Liver (tissue), 9 donors: Measurements from ENCODE around the gene TARS3. TPM values are rescaled to one million over a fixed set of nuclear protein-coding genes. Genes with fewer than 3 reads are reported as not detected.
"Not testable (repeated sequence)": the region's sequence is repeated elsewhere in the genome, so short reads cannot be mapped to it uniquely, and the experiment has no call there.

Experiments used
- DNase-seq: peaks from one replicate; pipeline ENCODE4 v3.0.0-alpha.2; 2017; ENCODE audit warnings: low spot score
- H3K27ac ChIP-seq, 2 donors: one replicate each; pipeline ENCODE4 v1.7.0; 2013; ENCODE audit warnings: inconsistent platforms in 2 of 2, low read length in 2 of 2, control low read depth in 1 of 2, low read depth in 1 of 2, mild to moderate bottlenecking in 1 of 2
- H3K27me3 ChIP-seq, 4 donors: one replicate each; pipeline versions ENCODE4 v1.6.1 to v1.7.0; 2013; ENCODE audit warnings: low read length in 3 of 4, inconsistent platforms in 1 of 4, mild to moderate bottlenecking in 1 of 4, moderate library complexity in 1 of 4; ENCODE audit not compliant: control insufficient read depth in 4 of 4, insufficient read depth in 4 of 4
- H3K36me3 ChIP-seq, 4 donors: one replicate each; pipeline versions ENCODE4 v1.6.1 to v1.7.0; 2013; ENCODE audit warnings: low read length in 3 of 4, mild to moderate bottlenecking in 3 of 4, low read depth in 1 of 4, moderate library complexity in 1 of 4; ENCODE audit not compliant: control insufficient read depth in 4 of 4, insufficient read depth in 3 of 4
- H3K4me1 ChIP-seq, 4 donors: one replicate each; pipeline versions ENCODE4 v1.6.1 to v1.7.0; 2013; ENCODE audit warnings: low read length in 3 of 4, mild to moderate bottlenecking in 3 of 4, moderate library complexity in 1 of 4; ENCODE audit not compliant: control insufficient read depth in 4 of 4, insufficient read depth in 4 of 4
- H3K4me3 ChIP-seq, 3 donors: one replicate each; pipeline versions ENCODE4 v1.6.1 to v1.7.0; 2013; ENCODE audit warnings: low read length in 3 of 3, control low read depth in 1 of 3, low read depth in 1 of 3, mild to moderate bottlenecking in 1 of 3
- H3K9ac ChIP-seq, 2 donors: one replicate each; pipeline ENCODE4 v1.7.0; 2013; ENCODE audit warnings: low read length in 2 of 2, mild to moderate bottlenecking in 2 of 2, moderate library complexity in 2 of 2, control low read depth in 1 of 2, low read depth in 1 of 2
- H3K9me3 ChIP-seq, 4 donors: one replicate each; pipeline versions ENCODE4 v1.6.1 to v1.7.0; 2013; ENCODE audit warnings: low read length in 3 of 4; ENCODE audit not compliant: control insufficient read depth in 4 of 4
- FOXA1 ChIP-seq: IDR thresholded peaks from 2 replicates; pipeline ENCODE4 v1.6.1; 2016; ENCODE audit warnings: antibody characterized with exemption
- FOXA2 ChIP-seq: IDR thresholded peaks from 2 replicates; pipeline ENCODE4 v1.6.1; 2016; ENCODE audit warnings: antibody characterized with exemption
- GABPA ChIP-seq, 2 donors: IDR thresholded peaks in 1 of 2; conservative IDR thresholded peaks in 1 of 2; 2 replicates each; pipeline ENCODE4 v1.6.1; 2016; ENCODE audit warnings: antibody characterized with exemption in 2 of 2, mild to moderate bottlenecking in 1 of 2, moderate library complexity in 1 of 2
- HNF4A ChIP-seq, 2 donors: conservative IDR thresholded peaks; 2 replicates each; pipeline ENCODE4 v1.6.1; 2016; ENCODE audit warnings: antibody characterized with exemption in 2 of 2, mild to moderate bottlenecking in 2 of 2
- HNF4G ChIP-seq: IDR thresholded peaks from 2 replicates; pipeline ENCODE4 v1.6.1; 2016; ENCODE audit warnings: antibody characterized with exemption
- JUND ChIP-seq, 2 donors: IDR thresholded peaks; 2 replicates each; pipeline ENCODE4 v1.6.1; 2016; ENCODE audit warnings: antibody characterized with exemption in 2 of 2
- NR2F2 ChIP-seq: IDR thresholded peaks from 2 replicates; pipeline ENCODE4 v1.6.1; 2016; ENCODE audit warnings: antibody characterized with exemption
- RAD21 ChIP-seq, 2 donors: IDR thresholded peaks; 2 replicates each; pipeline ENCODE4 v1.6.1; 2016; ENCODE audit warnings: antibody characterized with exemption in 2 of 2, mild to moderate bottlenecking in 2 of 2
- RXRA ChIP-seq, 2 donors: IDR thresholded peaks; 2 replicates each; pipeline ENCODE4 v1.6.1; 2017 to 2018; ENCODE audit warnings: antibody characterized with exemption in 2 of 2, mild to moderate bottlenecking in 1 of 2
- SP1 ChIP-seq: IDR thresholded peaks from 2 replicates; pipeline ENCODE4 v1.6.1; 2018; ENCODE audit warnings: antibody characterized with exemption, mild to moderate bottlenecking
- TAF1 ChIP-seq: conservative IDR thresholded peaks from 2 replicates; pipeline ENCODE4 v1.6.1; 2016; ENCODE audit warnings: antibody characterized with exemption, mild to moderate bottlenecking
- WGBS: extraction: QIAGEN DNeasy Blood & Tissue Kit; methylation state at CpG from one replicate; pipeline ENCODE4 v1.1.7; 2013; 5-methylcytosine and 5-hydroxymethylcytosine counted together
- polyA plus RNA-seq, 2 donors: library from polyadenylated mRNA; stranded (reverse) in 1 of 2; unstranded in 1 of 2; fragments of 200-250 nt in 1 of 2; fragments of >200 nt in 1 of 2; fragmentation: Nextera tagmentation in 1 of 2; extraction: Ambion mirVana in 1 of 2; gene quantifications; one replicate each; pipeline versions ENCODE4 v1.2.1 to v1.2.3, GENCODE V29; 2013 to 2015
- total RNA-seq, 2 donors: library from RNA; depleted of rRNA; stranded (reverse); fragments of >200 nt; gene quantifications; one replicate each; pipeline ENCODE4 v1.2.3, GENCODE V29; 2014
- TF ChIP-seq, protein P1 (sequence below): IDR thresholded peaks from 2 replicates; pipeline ENCODE4 v1.6.1; 2016; ENCODE audit warnings: antibody characterized with exemption
- TF ChIP-seq, protein P2 (sequence below): IDR thresholded peaks from 2 replicates; pipeline ENCODE4 v1.6.1; 2016; ENCODE audit warnings: antibody characterized with exemption
- TF ChIP-seq, protein P3 (sequence below): IDR thresholded peaks from 2 replicates; pipeline ENCODE4 v1.6.1; 2016; ENCODE audit warnings: antibody characterized with exemption
- TF ChIP-seq, protein P4 (sequence below): IDR thresholded peaks from 2 replicates; pipeline ENCODE4 v1.6.1; 2016; ENCODE audit warnings: antibody characterized with exemption, mild to moderate bottlenecking
- TF ChIP-seq, protein P5 (sequence below): fragments of 150-350 bp; IDR thresholded peaks from 2 replicates; pipeline ENCODE4 v1.5.1; 2017; ENCODE audit warnings: improper control_type of control experiment, low read depth, low read length; ENCODE audit not compliant: missing input control
- donor health status: healthy.
- donor health status: healthy.
- donor health status: healthy.
- donor health status: healthy.
- donor health status: healthy.

The TARS3 gene
- total and polyA plus RNA-seq, 4 donors: 2.3 to 7.8 (median 4.0) TPM

DNA sequence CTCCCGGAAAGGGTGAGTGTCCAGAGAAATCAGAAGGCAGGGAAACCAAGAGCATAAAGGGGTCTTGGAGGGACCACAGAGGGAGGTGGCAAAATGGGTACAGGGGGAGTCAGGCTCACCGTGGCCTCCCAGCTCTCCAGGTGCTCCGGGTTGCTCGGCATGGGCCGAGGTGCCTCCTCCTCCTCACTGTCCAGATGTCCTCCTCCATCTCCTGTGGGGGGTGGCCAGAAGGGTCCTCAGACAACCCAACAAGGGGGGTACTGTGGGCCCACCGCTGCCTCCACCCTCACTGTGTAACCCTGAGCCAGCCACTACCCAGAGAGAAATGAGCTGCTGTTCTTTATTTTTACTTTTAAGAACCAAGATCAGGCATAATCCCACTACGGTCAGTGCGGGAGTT, 48.6 kb upstream of the TARS3 start:
- no peaks in the 10 kb centered on the region for H3K9me3 ChIP-seq
- H3K4me3 ChIP-seq: no peak overlapping the region
- 91% methylated on average over 8 of the region's 8 CpGs for WGBS
- no peaks in the 10 kb centered on the region for H3K4me1 ChIP-seq
- H3K27me3 ChIP-seq: no peaks in the 10 kb centered on the region
- H3K27ac ChIP-seq: no peak overlapping the region
- H3K36me3 ChIP-seq: no peaks in the 10 kb centered on the region
- TF ChIP-seq RXRA (IDR thresholded peaks at IDR 0.05): no peak
- no peak for TF ChIP-seq NR2F2
- TF ChIP-seq, protein P1, sequence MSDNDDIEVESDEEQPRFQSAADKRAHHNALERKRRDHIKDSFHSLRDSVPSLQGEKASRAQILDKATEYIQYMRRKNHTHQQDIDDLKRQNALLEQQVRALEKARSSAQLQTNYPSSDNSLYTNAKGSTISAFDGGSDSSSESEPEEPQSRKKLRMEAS: no peak
- no peak for TF ChIP-seq TAF1
- no peak for TF ChIP-seq FOXA1
- no peak for TF ChIP-seq RAD21 (IDR thresholded peaks at IDR 0.05)
- no peak for TF ChIP-seq JUND (IDR thresholded peaks at IDR 0.05)
- no peak for TF ChIP-seq FOXA2
- TF ChIP-seq, protein P2, sequence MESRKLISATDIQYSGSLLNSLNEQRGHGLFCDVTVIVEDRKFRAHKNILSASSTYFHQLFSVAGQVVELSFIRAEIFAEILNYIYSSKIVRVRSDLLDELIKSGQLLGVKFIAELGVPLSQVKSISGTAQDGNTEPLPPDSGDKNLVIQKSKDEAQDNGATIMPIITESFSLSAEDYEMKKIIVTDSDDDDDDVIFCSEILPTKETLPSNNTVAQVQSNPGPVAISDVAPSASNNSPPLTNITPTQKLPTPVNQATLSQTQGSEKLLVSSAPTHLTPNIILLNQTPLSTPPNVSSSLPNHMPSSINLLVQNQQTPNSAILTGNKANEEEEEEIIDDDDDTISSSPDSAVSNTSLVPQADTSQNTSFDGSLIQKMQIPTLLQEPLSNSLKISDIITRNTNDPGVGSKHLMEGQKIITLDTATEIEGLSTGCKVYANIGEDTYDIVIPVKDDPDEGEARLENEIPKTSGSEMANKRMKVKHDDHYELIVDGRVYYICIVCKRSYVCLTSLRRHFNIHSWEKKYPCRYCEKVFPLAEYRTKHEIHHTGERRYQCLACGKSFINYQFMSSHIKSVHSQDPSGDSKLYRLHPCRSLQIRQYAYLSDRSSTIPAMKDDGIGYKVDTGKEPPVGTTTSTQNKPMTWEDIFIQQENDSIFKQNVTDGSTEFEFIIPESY: no peak
- no peak for TF ChIP-seq HNF4G
- TF ChIP-seq, protein P3, sequence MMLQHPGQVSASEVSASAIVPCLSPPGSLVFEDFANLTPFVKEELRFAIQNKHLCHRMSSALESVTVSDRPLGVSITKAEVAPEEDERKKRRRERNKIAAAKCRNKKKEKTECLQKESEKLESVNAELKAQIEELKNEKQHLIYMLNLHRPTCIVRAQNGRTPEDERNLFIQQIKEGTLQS: no peak
- TF ChIP-seq SP1: no peak
- TF ChIP-seq, protein P4, sequence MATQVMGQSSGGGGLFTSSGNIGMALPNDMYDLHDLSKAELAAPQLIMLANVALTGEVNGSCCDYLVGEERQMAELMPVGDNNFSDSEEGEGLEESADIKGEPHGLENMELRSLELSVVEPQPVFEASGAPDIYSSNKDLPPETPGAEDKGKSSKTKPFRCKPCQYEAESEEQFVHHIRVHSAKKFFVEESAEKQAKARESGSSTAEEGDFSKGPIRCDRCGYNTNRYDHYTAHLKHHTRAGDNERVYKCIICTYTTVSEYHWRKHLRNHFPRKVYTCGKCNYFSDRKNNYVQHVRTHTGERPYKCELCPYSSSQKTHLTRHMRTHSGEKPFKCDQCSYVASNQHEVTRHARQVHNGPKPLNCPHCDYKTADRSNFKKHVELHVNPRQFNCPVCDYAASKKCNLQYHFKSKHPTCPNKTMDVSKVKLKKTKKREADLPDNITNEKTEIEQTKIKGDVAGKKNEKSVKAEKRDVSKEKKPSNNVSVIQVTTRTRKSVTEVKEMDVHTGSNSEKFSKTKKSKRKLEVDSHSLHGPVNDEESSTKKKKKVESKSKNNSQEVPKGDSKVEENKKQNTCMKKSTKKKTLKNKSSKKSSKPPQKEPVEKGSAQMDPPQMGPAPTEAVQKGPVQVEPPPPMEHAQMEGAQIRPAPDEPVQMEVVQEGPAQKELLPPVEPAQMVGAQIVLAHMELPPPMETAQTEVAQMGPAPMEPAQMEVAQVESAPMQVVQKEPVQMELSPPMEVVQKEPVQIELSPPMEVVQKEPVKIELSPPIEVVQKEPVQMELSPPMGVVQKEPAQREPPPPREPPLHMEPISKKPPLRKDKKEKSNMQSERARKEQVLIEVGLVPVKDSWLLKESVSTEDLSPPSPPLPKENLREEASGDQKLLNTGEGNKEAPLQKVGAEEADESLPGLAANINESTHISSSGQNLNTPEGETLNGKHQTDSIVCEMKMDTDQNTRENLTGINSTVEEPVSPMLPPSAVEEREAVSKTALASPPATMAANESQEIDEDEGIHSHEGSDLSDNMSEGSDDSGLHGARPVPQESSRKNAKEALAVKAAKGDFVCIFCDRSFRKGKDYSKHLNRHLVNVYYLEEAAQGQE: no peak
- TF ChIP-seq, protein P5, sequence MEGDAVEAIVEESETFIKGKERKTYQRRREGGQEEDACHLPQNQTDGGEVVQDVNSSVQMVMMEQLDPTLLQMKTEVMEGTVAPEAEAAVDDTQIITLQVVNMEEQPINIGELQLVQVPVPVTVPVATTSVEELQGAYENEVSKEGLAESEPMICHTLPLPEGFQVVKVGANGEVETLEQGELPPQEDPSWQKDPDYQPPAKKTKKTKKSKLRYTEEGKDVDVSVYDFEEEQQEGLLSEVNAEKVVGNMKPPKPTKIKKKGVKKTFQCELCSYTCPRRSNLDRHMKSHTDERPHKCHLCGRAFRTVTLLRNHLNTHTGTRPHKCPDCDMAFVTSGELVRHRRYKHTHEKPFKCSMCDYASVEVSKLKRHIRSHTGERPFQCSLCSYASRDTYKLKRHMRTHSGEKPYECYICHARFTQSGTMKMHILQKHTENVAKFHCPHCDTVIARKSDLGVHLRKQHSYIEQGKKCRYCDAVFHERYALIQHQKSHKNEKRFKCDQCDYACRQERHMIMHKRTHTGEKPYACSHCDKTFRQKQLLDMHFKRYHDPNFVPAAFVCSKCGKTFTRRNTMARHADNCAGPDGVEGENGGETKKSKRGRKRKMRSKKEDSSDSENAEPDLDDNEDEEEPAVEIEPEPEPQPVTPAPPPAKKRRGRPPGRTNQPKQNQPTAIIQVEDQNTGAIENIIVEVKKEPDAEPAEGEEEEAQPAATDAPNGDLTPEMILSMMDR: no peak
- no peak for TF ChIP-seq GABPA (IDR thresholded peaks at IDR 0.05 in 1 of 2, conservative IDR thresholded peaks at IDR 0.05 in 1 of 2)
- TF ChIP-seq HNF4A (conservative IDR thresholded peaks at IDR 0.05): no peak
- H3K9ac ChIP-seq: no peak overlapping the region
- DNase-seq: no peak

DNA sequence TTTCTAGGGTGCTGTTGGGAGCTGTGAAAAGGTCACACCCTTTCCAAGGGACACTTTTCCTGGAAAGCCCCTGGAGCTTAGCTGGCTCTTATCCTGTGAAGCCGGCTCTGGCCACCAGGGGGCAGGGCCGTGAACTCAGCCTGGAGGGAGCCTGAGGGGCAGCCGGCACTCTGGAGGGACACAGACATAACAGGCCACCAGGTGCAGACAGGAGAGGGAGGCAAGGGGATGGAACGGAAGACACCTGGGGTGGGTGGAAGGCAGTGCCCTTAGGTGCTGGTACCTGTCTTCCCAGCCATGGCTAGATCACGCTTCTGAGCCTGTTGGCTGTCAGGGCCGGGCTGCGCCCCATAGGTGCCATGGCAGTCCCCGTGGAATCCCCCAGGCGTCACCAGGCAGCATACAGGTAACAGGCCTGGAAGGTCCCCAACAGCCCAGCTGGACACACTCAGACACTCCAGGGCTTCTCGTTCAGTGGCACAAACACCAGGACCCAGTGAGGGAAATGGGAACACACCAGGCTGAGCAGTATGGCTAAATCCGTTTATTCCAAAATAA, 42.9 kb upstream of the TARS3 start:
- not testable (repeated sequence) for H3K27me3 ChIP-seq, DNase-seq, H3K36me3 ChIP-seq, H3K4me1 ChIP-seq, H3K4me3 ChIP-seq, H3K27ac ChIP-seq, H3K9ac ChIP-seq, H3K9me3 ChIP-seq
- 80% methylated on average over 8 of the region's 11 CpGs for WGBS
